Measurements from ENCODE around the gene MGAT5B.

MGAT5B gene

GRCh38 chr17:76905836-76906235 is 37.6 kb downstream of the MGAT5B start:
- DNase-seq = no peak

DNA sequence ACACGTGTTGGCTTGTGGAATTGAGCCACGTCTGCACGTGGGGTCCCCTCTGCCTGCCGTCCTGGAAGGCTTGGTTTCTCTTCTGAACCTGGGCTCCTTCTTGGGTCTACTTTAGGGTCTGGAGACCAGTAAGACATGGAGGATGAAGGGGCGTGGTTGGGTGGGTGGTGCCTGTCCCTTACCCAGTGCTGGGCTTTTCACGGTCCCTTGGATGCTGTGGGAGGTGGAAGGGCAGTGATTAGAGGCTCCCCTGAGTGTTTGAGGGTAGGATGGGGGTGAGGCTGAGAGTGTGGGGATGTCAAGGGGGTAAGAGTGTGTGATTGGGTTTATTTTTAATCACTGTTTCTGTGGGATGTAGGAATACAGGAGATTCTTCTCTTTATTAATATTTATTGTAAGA is 38.3 kb downstream of the MGAT5B start:
- DNase-seq = no peak

- no peak for DNase-seq
These were observed 39.1 kb downstream of the MGAT5B start for GRCh38 chr17:76907352-76907751.

GRCh38 chr17:76909971-76910760 is 42.0 kb downstream of the MGAT5B start:
- no peak for DNase-seq

DNA sequence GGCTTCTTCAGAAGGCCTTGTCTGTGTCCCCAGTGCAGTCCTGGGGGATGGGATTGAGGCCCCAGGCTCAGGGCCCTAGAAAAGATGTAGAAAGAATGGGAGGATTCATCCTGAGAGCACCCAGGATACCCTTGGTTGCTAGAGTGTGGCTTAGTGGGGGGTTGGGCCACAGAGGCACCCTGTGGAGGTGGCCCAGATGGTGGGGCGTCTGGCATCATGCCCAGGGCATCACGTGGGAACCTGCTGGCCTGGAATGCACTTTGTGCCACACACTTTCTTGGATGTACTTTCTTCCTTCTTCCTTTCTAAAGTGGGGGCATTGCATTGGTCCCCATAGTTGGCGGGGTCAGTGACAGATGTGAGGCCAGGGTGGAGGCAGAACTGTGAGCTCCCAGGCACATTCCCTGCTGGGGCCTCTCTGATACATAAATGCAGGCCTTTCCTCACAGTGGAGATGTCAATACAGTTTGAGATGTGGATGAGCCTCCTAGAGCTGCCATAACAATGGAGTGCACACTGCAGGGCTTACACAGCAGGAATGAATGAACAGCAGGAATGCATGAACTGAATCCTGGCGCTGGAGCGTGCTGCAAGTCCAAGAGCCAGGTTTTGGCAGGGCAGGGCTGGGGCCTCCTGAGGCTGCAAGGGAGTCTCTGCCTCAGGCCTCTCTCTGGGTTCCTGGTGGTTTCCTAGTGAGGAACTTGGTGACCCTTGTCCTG is 43.3 kb downstream of the MGAT5B start:
- no peak for DNase-seq

GRCh38 chr17:76912421-76913164 is 44.4 kb downstream of the MGAT5B start:
- DNase-seq = no peak

DNA sequence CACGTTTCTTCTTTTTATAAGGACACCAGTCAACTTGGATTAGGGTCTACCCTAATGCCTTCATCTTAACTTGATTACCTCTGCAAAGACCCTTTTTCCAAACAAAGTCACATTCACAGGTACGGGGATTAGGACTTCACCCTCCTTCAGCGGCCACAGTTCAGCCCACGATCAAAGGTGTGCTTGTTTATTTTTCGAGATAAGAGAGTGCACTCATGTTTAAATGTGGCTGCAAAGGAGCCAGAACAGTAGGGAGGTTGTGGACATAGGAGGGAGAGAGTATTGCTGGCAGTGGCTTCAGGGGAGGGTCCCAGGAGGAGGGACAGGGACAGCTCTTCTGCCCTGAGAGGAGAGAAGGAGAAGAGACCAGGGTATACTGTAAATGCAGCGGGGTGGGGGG is 46.7 kb downstream of the MGAT5B start:
- no peak for DNase-seq

- no peak for DNase-seq
These were observed 47.8 kb downstream of the MGAT5B start for GRCh38 chr17:76915840-76916510.

GRCh38 chr17:76917829-76918228 is 49.6 kb downstream of the MGAT5B start:
- DNase-seq = no peak

DNA sequence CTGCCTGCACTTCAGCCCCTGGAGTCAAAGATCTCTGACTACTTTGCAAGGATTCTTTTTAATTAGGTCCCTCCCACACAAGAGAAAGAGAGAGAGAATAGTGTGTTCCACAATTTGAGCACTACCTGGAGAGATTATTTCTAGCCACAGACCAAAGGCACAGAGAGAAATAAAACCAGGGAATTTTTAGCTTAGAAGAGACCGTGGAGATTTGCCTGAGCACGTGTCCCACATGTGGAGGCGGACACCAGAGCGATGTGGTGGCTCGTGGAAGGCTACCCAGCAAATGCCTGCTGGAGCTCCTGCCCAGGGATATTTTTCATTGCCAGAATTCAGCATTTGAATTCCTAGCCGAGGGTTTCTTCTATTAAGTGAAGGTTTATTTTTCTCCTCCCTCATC is 50.6 kb downstream of the MGAT5B start:
- no peak for DNase-seq

DNA sequence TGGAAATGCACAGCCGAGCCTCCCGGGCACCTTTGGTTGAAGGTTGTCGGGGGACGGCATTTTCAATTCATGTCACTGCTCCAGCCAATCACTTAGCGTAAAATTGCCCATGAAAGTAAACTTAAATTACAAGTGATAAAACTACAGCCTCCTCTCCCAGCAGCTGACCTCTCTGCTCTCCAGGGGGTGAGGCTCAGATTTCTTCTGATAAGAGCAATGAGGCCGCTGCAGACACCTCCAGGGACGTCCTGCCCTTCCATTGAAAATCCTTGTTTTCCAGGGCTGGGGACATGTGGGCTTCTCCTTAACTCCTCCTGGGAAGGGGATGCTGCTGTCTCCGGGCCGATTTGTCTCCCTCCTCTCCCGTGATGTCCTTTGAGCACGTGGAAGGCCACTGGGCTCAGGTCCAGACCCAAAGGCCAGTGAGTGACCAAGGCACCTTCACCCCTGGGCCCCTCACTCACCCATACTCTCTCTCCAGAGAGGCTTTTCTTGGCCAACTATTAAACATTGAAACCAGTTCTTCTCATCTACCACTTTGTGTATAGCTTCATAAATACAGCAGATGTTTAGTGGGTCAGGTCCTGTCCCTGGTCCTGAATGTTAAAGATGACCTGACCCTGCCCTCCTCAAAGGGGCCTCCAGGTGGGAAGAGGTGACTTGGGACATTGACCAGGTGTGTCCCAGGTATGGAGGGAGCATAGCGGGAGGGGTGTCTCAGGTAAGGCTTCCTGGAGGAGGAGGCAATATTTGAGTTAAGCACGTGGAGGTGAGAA is 52.3 kb downstream of the MGAT5B start:
- no peak for DNase-seq

- no peak for DNase-seq
These were observed 53.3 kb downstream of the MGAT5B start for GRCh38 chr17:76921340-76922036.

DNA sequence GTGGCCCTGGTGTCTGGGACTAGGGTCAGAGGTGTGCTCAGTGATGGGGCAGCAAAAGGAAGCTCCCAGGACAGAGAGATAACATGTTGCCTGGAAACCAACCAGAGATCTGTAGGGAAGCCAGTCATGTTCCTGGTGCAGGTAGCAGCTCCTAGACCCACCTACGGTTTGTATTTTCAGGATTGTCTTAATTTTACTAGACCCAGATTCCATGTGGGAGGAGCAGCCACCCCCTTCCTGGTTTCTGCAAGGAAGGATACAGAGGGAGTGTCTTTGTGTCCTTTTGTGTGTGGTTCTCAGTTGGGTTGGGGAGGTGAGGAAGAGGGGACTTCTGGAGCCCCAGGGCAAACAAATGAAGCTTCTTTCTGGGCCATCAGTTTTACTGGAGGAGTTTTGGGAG is 53.9 kb downstream of the MGAT5B start:
- DNase-seq = no peak

DNA sequence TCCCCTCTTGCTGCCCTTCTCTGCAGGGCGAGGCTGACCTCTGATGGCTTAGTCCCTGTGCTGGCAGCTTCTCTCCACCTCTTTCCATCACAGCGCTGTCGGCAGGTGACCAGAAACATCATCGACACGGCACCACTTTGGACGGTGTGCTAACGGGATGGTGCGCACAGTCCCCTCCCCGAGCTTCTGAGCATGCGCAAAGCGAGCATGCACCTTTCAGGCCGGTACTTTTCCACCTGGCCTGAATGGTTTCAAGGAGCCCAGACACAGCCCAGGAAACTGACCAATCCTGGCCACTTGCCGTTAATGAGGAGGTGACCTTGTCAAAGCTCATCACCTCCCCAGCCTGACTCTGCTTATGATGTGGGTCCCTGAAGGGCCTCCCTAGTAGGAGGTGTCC is 54.8 kb downstream of the MGAT5B start:
- DNase-seq = no peak

GRCh38 chr17:76923491-76923890 is 55.3 kb downstream of the MGAT5B start:
- no peak for DNase-seq

DNA sequence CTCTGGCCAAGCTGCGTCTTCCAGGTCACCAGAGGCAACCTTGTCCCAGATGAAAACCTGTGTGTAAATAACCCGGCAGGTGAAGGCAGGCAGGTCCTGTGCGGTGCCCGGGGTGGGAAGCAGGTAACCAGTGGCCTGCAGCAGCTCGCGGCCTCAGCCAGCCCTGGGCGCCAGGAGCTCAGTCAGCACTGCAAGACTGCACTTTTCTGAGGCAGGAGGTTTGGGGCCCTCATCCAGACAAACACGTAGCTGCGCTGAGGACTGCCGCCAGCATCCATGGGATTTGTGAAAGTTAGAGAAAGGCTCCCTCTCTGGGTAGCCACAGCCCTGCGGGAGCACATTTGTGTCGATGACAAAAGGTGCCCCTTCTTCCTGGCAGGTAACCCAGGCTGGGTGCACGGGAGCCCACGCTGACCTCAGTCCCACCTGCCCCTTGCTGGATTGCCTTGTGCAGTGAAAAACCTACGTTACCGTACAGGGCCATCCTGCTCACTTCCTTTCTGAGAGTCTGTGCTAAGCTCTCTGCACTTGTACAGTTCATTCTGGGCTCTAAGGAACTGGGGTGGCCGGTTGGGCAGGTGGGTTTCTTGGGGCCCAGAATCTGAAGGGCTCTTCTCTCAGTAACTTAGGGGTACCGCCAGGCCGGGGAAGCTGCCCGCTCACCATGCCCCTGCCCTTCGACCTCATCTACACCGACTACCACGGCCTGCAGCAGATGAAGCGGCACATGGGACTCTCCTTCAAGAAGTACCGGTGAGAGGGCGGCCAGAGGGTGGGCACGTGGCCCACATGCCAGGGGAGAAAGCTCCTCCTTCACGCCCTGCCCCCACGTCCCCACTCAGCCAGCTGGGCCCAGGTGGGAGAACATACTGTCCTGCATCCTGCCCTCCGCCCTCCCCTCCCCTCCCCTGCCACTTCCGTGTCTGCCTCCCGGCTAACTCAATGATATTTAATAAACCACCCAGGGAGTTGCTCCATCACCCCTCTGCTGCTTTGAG is 56.4 kb downstream of the MGAT5B start:
- DNase-seq = no peak

GRCh38 chr17:76925441-76925891 is 57.3 kb downstream of the MGAT5B start:
- DNase-seq = no peak

DNA sequence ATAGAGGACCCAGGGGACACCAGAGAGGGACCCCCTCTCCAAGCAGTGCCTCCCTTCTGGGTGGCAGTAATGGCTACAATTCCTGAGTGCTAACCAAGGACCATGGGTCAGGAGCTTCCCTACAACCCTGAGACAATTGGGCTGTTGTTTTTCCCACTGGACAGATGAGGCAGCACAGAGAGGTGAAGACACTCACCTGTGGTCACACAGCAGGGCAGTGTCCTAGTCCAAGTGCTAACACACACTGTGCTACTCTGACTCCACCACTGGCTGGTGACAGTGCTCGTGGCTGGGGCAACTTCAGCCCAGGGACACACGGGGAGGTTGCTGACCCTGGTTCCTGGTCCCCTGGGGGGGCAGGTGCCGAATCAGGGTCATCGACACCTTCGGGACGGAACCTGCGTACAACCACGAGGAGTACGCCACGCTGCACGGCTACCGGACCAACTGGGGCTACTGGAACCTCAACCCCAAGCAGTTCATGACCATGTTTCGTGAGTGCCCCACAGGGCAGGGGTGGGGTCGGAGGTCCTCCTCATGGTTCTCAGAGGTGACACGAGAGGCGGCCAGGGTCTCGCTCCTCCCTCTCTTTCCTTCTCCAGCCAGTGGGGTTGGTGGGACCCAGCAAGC is 58.1 kb downstream of the MGAT5B start:
- DNase-seq = no peak

DNA sequence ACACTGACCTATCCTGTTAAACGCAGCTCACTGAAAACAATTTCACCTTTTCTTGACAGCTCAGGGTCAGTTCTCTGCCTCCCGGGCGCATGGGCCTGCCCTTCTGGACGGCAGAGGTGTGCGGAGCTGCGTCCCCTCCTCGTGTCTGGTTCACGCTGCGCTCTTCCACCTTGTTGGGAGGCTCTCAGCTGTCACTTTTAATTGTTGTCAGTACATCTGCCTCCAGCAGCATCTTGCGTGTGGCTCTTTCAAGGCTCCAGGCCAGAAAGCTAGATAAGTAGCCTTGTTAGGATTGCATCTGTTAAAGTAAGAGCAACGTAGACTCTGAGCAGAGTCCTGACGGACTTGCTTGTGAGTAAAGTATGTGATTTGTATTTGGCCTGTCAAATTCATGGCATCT is 59.4 kb downstream of the MGAT5B start:
- no peak for DNase-seq

- DNase-seq = no peak
These were observed 59.8 kb downstream of the MGAT5B start for GRCh38 chr17:76927982-76928381.
